ENCODE results near the gene HOXB3. TPM values are rescaled to one million over a fixed set of nuclear protein-coding genes. Genes with fewer than 3 reads are reported as not detected.

The HOXB3 gene
- total RNA-seq: not detected

GRCh38 chr17:48589831-48590606 is at the start of gene HOXB3:
Gene HOXB3, minus strand, starts transcription at chr17:48590241. Its CDS starts 37,767 bp downstream, at chr17:48552474.
- DNase-seq (ENCODE audit: low spot score in 2 of 2) (no peak), FAIRE-seq (no peak)

GRCh38 chr17:48639136-48639535 is 49.1 kb upstream of the HOXB3 start:
- no peak for DNase-seq (ENCODE audit: low spot score in 2 of 2)
- no peak for FAIRE-seq

DNA sequence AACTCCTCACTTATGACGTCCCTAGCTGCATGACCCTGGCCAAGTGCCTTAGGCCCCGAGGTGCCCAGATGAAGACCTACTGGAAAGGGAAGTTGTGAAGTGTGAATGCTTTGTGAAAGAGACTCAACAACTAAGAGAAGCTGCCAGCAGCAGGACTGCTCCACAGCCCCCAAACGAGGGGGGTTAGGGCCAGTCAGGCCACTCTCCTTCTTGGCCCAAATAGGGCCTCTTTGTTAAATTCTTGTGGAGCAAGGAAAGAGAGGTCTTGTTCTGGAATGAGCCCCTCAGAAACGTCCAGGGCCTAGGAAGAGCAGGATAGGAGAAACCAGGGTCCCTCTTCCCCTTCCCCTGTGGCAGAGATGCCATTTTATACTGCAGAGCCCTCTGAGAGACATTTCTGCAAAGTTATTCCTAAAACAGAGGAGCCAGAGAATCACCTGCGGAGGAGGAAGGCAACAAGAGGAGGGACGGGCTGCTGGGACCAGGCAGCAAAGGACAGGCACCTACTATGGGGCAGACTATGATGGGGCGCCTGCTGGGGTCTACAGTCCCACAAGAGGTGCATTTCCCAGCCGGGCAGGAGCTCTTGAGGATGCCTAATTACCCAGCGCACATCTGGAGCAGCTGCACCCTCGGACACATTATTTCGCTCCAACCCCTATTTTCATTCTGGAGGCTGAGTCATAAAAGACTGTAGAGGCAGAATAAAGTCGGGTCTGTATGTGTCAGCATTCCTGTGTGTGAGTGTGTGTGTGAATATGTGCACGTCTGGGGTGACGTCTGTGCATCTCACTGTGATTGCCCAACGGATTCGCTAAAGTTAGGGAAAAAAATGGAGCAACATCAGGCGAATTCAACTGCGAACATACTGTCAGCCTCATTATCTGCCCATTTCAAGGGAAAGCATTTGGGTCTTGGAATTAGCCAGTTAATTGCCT is 47.6 kb upstream of the HOXB3 start:
- no peak for DNase-seq (ENCODE audit: low spot score in 2 of 2)
- FAIRE-seq: no peak

- FAIRE-seq (no peak), DNase-seq (ENCODE audit: low spot score in 2 of 2) (no peak)
These were observed 46.4 kb upstream of the HOXB3 start for GRCh38 chr17:48636177-48637018.

GRCh38 chr17:48634493-48635208 is 44.6 kb upstream of the HOXB3 start:
- FAIRE-seq (no peak), DNase-seq (ENCODE audit: low spot score in 2 of 2) (no peak)

- DNase-seq (ENCODE audit: low spot score in 2 of 2) (no peak), FAIRE-seq (no peak)
These were observed 43.2 kb upstream of the HOXB3 start for GRCh38 chr17:48633266-48633677.

DNA sequence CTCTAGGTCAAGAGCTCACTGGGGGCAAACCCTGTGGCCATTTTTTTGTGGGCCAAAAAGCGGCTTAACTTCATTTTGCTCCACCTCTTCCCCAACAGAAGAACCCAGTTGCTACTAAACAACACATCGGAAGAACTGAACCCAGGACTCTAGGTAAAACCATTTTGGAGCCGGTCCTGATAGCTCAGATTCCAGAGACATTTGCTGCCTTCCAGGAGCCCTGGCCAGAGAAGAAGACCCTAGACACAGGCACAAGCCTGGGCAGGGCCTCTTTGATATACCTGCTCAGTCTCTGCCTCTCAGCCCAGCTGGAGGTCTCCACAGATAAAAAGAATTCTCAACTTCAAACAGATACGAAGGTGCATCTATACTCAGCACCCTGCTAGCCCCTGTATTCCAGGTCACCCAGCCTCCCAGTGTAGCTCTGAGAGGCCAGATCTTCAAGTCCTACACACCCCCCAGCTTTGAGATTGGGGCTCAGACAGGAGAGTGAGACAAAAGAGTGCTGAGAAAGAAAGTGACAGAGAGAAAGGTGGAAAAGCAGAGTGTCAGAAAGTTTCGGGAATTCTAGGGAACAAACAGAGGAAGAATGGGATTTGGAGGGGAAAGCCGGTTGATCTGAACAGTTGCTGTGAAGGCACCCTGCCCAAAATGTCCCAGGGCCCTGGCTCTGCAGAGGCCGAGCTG is 42.7 kb upstream of the HOXB3 start:
- no peak for FAIRE-seq
- DNase-seq (ENCODE audit: low spot score in 2 of 2): no peak

GRCh38 chr17:48631693-48632578 is 41.9 kb upstream of the HOXB3 start:
- FAIRE-seq: no peak
- DNase-seq (ENCODE audit: low spot score in 2 of 2): no peak

- no peak for FAIRE-seq
- DNase-seq (ENCODE audit: low spot score in 2 of 2): no peak
These were observed 41.1 kb upstream of the HOXB3 start for GRCh38 chr17:48630925-48631692.

- DNase-seq (ENCODE audit: low spot score in 2 of 2): no peak
- no peak for FAIRE-seq
These were observed 40.2 kb upstream of the HOXB3 start for GRCh38 chr17:48630009-48630924.

- no peak for FAIRE-seq
These were observed 39.3 kb upstream of the HOXB3 start for GRCh38 chr17:48629411-48629759.

DNA sequence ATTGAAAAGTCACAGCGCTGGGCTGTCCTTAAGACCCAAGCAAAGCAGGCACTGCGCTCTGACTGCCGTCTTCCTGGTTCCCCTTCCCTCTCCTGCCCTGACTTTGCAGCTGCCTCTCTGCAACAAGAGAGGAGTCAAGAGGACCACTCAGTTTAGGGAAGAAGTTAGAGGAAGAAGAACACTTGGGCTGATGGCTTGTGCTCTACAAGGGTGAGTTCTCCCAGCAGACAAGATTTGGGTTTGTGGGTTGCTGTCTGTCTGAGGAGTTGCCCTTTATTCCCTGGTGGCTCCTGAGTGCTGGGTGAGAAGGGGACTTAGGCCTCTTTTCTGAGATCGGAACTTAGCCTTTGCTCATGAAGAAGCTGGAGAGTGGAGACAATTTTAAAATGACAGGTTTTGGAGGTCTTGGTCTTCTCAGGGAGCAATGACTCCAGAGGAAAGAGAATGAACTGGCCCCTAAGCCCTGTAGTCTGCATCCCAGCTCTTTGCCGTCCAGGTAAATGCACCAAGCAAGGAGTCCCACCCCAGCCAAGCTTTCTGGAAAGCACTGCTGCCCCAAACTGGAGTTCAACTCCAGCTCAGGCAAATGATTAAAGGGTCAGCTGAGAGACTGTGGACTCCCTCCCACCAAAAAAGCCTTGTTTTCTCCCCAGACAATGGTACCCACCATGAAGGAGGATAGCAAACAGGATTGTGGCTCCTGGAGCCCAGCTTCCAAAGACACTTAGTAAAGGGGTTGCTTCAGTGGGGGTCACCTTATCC is 38.8 kb upstream of the HOXB3 start:
- DNase-seq (ENCODE audit: low spot score in 2 of 2): no peak

More at GRCh38 chr17:48629411-48629759, 39.3 kb upstream of the HOXB3 start:
- no peak for DNase-seq (ENCODE audit: low spot score in 2 of 2)

GRCh38 chr17:48627623-48628521 is 37.8 kb upstream of the HOXB3 start:
- DNase-seq (ENCODE audit: low spot score in 2 of 2) (no peak), FAIRE-seq (no peak)

More for the DNA sequence above, 38.8 kb upstream of the HOXB3 start:
- FAIRE-seq: no peak

DNA sequence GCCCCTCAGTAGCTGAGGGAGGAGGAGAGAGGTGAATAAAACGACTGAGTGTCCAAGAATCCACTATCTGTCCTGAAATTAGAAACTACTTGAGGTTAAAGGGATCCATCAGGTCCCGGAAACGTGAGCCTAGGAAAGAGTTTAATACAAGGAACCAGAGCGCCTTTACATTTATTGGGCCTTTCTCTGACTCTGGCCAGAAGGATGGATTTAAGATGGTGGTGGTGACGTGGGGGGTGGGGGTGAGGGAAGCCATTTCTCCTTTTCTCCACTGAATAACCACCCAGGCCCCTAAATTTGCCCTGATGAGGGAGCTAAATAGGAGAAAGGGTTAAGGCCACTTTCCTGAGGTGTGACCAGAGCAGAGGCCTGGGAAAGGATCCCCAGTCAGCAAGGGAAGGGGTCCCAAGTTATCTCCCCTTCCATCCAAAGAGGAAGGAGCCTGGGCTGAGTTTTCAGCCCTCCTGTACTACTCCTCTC is 37.1 kb upstream of the HOXB3 start:
- no peak for FAIRE-seq
- no peak for DNase-seq (ENCODE audit: low spot score in 2 of 2)
